Umbilical cord (tissue), 2 donors: ENCODE measurements around the gene LOXL1. TPM values are rescaled to one million over a fixed set of nuclear protein-coding genes. Genes with fewer than 3 reads are reported as not detected.

Source experiments
- DNase-seq: peaks from one replicate; pipeline ENCODE4 v3.0.0-alpha.2; 2015; ENCODE audit warnings: low spot score
- total RNA-seq: library from RNA; depleted of rRNA; stranded (reverse); fragments of >200 nt; gene quantifications from one replicate; pipeline ENCODE4 v1.2.3, GENCODE V29; 2014; ENCODE audit warnings: low replicate concordance; ENCODE audit not compliant: insufficient read depth

Gene LOXL1, protein sequence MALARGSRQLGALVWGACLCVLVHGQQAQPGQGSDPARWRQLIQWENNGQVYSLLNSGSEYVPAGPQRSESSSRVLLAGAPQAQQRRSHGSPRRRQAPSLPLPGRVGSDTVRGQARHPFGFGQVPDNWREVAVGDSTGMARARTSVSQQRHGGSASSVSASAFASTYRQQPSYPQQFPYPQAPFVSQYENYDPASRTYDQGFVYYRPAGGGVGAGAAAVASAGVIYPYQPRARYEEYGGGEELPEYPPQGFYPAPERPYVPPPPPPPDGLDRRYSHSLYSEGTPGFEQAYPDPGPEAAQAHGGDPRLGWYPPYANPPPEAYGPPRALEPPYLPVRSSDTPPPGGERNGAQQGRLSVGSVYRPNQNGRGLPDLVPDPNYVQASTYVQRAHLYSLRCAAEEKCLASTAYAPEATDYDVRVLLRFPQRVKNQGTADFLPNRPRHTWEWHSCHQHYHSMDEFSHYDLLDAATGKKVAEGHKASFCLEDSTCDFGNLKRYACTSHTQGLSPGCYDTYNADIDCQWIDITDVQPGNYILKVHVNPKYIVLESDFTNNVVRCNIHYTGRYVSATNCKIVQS
- 212 TPM for total RNA-seq

DNA sequence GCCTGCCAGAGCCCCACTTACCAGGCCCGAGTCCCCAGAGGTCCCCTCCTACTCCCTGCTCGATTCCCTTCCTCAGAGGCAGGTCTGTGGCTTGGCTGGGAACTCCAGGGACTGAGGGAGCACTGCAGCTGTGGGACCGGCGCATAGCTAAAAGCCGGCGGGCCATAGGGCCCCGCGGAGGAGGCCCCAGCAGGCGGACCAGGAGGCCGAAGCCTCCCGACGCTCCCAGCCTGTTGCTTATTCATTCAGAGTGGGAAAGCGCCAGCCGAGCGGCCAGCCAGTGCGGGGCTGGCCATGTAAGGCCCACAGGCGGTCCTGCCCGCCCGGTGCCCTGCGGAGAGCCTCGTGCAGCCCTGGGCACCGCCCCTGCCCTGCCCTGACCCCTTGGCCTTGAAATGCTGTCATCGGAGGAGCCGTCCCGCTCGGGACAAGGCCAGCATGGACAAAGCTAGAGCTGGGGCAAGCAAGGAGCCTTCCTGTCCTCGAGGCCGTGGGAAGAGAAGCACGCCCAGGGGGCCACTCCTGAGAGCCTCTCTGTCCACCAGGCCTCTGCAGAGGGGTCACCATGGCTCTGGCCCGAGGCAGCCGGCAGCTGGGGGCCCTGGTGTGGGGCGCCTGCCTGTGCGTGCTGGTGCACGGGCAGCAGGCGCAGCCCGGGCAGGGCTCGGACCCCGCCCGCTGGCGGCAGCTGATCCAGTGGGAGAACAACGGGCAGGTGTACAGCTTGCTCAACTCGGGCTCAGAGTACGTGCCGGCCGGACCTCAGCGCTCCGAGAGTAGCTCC, at the start of gene LOXL1:
TSS of gene LOXL1 (plus strand) at position 244 of the 784 bp plus-strand sequence. CDS start at position 566, 322 bp downstream.
- peak; percentile 90 for DNase-seq

DNA sequence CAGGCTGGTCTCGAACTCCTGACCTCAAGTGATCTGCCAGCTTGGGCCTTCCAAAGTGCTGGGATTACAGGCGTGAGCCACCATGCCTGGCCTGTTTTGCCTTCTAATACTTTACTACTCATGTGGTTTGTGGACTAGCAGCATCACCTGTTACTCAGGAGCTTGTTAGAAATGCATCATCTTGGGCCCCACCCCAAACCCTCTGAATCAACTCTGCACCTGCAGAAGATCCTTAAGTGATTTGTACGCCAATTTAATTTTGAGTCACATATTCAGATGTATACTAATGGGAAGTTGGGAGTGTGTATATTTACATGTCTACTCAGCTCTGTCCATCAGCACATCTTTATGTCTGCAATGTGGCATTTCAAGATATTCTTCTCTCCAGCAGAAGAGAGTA, 46.8 kb upstream of the LOXL1 start:
- no peak for DNase-seq

DNA sequence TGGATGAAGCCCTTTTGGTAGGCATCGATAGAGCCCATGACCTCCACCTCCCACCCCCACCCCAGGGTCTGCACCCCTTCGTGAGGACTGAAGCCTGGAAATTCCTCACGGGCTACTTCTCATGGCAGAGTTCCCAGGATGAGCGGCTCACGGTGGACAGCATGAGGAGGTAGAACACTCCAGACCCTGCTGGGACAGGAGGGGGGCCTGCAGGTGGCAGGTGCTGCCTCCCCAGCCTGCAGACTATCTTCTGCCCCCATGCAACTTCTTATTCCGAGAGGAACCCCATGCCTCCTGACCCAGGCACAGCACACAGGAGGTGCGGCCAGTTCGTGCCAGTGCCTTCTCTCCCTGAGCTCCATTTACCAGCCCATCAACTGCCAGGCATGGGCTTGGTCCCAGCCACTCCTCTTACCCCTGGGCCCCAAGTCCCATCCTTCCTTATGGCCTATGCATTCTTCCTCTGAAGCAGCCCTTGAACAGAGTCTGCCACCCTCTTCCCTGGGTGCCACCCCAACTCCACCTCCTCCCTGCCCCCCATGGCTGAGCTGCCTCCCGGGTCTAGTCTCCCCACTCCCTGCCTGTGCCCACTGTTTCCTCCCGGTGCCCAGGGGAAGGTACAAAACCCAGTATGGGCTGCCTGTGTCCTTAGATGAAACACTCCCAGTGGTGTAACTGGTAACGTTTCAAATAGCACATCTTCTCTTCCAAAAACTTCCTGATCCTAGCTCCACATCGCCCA, 44.5 kb upstream of the LOXL1 start:
- DNase-seq: no peak

DNA sequence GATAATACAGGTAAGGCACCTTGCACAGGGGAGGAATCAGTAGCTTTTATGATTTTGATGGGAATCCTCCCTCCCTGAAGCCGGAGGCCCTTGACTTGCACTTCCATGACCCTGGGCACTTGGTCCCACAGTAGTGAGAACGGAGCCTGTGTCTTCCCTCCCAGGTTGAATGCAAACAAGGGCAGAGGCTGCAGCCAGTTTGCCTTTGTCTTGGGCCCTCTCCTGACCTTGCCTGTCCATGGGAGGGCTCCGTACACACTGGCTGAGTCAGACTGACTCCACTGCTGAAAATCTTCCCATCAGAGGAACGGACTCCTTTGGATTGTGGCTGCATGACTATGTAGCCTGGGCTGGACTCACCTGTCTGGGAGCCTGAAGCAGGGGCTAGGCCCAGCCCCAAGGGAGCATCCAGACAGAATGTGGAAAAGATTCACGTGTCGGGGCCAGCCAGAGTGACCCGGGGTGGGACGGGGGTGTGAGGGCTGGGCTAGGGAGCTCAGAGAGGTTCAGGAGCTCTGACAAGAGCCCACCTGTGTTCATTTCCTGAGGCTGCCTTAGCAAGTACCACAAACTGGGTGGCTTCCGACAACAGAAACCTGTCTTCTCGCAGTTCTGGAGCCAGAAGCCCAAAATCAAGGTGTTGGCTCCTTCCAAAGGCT, 43.4 kb upstream of the LOXL1 start:
- no peak for DNase-seq

- DNase-seq: no peak
These were observed 42.1 kb upstream of the LOXL1 start for GRCh38 chr15:73884159-73884558.

- DNase-seq: no peak
These were observed 40.1 kb upstream of the LOXL1 start for GRCh38 chr15:73885954-73886700.

DNA sequence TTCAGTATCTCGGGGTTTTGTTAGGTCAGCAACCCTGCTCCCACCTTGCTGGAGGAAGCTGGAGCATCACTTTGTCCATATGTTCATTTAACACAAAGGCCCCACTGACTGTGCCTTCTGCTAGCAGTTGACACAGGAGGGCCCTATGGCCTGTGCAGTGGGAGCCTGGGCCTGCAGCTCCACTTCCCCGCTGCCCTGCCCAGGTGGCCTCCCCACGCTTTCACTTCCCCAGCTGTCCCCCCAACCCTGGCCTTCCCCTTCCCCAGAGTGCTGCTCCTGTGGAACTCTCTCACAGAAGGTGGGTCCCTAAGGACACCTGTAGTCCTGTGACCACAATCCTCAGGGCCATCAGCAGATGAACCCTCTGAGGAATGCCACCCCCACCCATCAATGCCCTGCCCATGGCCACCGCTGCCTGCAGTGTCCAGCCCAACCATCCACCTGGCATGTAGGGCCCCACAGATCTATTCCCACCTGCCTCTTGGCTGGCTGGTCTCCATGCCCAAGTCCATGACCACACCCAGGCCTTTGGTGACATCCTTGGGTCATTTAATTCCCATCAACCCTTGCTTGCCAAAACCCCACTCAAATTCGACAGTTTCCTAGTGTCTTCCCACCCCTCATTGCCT, 39.4 kb upstream of the LOXL1 start:
- DNase-seq: no peak

DNA sequence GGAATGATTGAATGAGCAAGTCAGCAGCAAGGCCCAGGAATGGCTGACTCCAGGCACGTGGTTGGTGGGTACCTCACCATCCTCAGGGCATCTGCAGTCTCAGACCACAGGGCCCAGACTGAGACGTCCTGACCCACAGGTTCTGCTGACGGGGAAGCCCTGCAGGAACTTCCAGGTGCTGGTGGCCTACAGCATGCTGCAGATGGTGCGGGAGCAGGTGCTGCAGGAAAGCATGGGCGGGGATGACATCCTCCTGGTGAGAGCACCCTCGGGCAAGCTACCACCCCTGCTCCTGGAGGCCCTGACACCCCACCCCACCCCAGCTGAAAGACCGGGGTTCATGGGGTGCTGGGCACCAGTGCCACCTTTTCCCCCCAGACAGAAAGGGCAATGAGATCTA, 38.8 kb upstream of the LOXL1 start:
- DNase-seq: no peak

DNA sequence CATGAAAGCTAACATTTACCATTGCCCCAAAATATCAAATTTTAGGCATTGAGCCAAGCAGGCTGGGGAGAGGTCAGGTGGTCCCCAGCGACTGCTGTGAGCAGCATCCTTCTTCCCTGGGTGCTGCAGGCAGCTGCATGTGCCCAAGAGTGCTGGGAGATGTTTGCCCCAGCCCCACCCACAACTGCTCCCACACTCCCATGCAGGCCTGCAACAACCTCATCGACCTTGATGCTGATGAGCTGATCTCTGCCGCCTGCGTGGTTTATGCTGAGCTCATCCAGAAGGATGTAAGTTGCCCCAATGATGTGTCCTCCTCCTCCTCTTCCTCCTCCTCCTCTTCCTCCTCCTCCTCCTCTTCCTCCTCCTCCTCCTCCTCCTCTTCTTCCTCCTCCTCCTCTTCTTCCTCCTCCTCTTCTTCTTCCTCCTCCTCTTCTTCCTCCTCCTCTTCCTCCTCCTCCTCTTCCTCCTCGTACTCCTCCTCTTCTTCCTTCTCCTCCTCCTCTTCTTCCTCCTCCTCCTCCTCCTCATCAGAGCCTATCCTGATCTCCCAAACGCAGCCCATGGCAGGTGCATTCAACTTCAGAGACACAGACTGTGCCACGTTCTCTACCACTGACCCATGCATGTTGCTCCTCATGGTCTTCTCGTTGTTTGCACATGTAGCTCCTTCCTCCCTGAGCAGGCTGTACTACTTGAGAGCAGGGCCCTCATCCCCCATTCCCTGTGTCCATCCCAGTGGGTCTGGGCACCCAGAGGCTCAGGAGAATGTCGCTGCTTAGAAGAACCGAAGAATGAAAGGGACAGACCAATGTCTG, 37.8 kb upstream of the LOXL1 start:
- DNase-seq: no peak

DNA sequence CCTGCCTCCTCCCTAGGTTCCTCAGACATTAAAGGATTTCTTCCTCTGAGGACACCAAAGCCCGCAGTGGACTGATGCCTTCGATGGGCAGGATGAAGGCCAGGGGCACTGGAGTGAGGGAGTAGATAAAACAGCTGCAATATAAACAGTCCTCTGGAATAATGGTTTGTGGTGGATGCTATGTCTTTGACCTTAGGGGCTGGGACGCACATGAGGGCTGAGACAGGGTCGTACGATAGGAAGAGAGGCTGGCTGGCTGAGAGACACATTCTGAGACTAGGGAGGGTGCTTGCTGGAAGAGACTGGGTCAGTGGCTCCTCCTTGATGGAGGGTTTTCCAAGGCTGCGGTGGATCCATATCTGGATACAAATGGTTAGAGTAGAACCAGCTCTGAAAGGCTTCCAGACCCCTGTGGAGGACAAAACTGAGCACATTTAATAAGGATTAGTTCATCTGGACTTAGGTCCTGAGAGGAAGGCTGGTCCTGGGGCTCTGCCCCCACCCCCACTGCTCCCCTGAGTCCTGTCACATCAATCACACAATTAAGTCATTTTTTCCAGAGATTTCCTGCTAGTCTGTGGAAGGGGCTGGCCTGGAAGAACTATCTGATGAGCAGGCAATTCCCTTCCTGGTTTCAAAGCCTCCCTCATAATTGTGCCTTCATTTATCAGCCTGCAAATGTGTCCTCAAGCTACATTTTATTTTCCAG, 37.1 kb upstream of the LOXL1 start:
- no peak for DNase-seq

GRCh38 chr15:73889762-73890124, 36.5 kb upstream of the LOXL1 start:
- DNase-seq: no peak

DNA sequence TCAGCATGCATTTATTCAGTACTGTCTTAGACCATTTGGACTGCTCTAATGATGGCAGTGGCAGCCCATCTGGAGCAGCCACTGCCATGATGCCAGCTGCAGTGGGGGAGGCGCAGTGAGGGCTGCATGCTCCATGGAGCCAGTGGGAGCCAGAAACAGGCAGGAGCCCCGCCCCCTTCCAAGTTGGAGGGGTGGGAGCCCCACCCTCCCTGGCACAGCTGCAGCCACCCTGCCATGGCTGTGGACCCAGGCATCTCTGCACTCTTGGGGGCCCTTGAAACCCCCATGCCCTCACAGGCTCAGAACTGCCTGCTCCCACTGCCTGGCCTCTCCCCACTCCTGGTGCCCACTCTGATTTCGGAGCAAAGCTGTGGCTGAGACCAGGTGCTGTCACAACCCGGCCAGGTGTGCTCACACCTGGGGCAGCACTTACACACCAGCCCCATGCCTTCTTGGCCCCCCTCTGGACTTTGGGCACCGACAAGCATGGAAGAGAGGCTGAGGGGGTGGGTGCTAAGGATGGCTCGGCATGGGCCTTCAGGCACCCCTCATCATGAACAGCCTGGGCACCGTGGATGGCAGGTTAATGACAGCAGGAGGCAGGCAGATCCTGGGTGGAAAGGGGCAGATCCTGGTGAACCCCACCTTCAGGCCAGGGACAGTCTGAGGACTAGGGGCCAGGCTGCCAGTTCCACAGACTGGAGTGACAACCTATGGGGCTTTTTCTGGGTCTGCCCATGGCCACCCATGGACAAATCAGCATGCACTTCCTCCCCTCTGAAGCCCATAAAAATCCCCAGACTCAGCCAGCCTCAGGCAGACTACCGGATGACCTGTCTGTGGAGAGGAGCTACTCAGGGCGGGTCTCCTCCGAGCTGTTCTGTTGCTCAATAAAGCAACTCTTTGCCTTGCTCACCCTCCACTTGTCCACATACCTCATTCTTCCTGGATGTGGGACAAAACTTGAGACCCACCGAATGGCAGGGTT, 34.6 kb upstream of the LOXL1 start:
- DNase-seq: no peak

DNA sequence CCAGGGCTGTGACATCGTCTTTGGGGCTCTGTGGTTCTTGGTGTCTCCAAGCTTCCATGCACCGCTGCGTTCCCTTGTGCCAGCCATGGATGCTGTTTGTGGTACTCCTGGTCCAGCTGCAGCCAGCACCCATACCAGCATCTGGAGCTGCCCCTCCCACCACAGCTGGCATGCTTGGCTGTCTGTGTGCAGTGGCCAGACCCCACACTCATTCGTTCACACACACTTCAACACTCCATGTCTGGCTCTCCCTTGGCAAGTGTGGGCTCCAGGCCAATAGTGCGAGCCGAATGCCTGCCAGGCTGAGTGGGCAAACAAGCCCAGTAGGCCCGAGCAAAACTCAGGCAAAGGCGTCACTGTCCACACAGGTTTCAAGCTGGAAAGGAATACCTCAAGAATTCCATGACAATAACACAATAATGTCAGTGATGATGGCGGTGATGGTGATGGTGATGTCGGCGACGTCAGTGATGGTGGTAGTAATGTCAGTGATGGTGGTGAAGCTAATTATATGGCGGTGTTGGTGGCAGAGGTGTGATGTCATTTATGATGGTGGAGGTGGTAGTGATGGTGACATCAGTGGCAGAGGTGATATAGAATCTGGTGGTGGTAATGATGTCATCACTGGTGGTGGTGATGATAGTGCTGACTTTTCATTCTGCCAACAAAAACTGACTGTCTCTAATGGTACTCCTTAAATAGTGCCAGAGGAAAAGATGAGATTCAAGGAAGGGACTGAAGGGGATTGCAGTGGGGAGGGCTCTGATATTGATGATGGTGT, 33.6 kb upstream of the LOXL1 start:
- DNase-seq: no peak

GRCh38 chr15:73894133-73894814, 32.0 kb upstream of the LOXL1 start:
- DNase-seq: no peak

DNA sequence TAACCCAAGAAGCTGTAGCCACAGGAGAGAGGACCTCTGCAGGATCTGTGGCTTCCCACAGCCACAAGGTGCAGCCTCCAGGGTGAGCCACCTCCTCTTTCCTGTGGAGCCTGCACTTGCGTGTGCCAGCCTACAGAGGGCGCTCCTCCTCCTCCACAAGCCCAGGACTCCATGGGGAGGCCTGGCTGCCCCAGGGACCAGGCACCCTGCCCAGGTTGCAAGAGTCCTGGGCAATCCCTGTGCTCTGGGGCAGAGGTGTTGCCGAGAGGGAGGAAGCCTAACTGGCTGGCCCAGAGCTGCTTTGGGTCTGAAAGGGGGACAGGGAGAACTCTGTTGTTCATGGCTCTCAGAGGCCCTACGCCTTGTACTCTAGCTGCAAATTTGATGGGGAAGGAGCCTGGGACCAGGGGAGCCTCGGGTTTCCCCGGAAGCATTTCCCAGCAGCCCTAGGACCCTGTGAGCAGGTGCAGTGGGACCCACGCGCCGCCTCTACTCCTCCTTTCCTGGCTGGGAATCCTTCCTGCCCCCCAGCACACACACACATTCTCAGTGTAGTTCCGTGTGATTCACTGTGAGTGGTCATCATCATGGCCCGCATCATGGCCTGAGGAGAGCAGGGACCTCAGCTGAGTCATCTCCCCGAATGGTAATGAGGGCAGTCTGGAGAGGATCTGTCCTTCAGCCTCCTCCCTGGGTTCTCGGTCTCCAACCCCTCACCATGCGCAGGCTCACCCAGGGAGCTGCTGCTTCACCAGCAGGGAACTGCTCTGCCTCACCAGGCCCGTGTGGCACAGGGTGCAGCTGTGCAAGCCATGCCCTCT, 28.6 kb upstream of the LOXL1 start:
- no peak for DNase-seq
